ENCODE data around the gene ENTPD8. TPM values are rescaled to one million over a fixed set of nuclear protein-coding genes. Genes with fewer than 3 reads are reported as not detected.

Gene ENTPD8
- total RNA-seq, 1 experiment from 2014 or later: not detected

GRCh38 chr9:137461663-137462395 is 20.7 kb upstream of the ENTPD8 start:
- Histone ChIP-seq H3K79me2 (ENCODE audit: low read length) (peaks cover 16% of the 10 kb centered on the region), H4K20me1 (ENCODE audit: insufficient read depth, low read depth, low read length) (peaks cover 12% of the 10 kb centered on the region; the same call in 1 of the 2 replicates), H3K27me3 (ENCODE audit: low read length) (no peaks in the 10 kb centered on the region), H3K9me2 (replicated peaks; ENCODE audit: insufficient read depth, low read length) (no peaks in the 10 kb centered on the region), H3K4me1 (ENCODE audit: low read length) (peaks cover 29% of the 10 kb centered on the region), H3K9ac (ENCODE audit: low read length) (no peak overlapping the region), H3K9me3 (ENCODE audit: low read length) (no peaks in the 10 kb centered on the region), H3K36me3 (ENCODE audit: insufficient read depth, low read length) (no peaks in the 10 kb centered on the region), H3K4me2 (ENCODE audit: low read depth, low read length, poor library complexity, severe bottlenecking) (no peak overlapping the region), H3K27ac (ENCODE audit: low read length) (no peak overlapping the region), H2AFZ (ENCODE audit: low read length) (no peak overlapping the region), H3K4me3 (ENCODE audit: low read length) (no peak overlapping the region)
- peak; percentile 61 for DNase-seq

GRCh38 chr9:137461316-137461662 is 20.1 kb upstream of the ENTPD8 start:
- Histone ChIP-seq H3K4me2 (ENCODE audit: low read depth, low read length, poor library complexity, severe bottlenecking) (no peak overlapping the region), H3K27ac (ENCODE audit: low read length) (no peak overlapping the region), H3K36me3 (ENCODE audit: insufficient read depth, low read length) (no peaks in the 10 kb centered on the region), H4K20me1 (ENCODE audit: insufficient read depth, low read depth, low read length) (peaks cover 12% of the 10 kb centered on the region; the same call in 1 of the 2 replicates), H3K27me3 (ENCODE audit: low read length) (no peaks in the 10 kb centered on the region), H3K9ac (ENCODE audit: low read length) (no peak overlapping the region), H3K79me2 (ENCODE audit: low read length) (peaks cover 16% of the 10 kb centered on the region), H3K4me1 (ENCODE audit: low read length) (peaks cover 34% of the 10 kb centered on the region), H2AFZ (ENCODE audit: low read length) (no peak overlapping the region), H3K4me3 (ENCODE audit: low read length) (no peak overlapping the region), H3K9me2 (replicated peaks; ENCODE audit: insufficient read depth, low read length) (no peaks in the 10 kb centered on the region), H3K9me3 (ENCODE audit: low read length) (no peaks in the 10 kb centered on the region)
- DNase-seq: no peak

DNA sequence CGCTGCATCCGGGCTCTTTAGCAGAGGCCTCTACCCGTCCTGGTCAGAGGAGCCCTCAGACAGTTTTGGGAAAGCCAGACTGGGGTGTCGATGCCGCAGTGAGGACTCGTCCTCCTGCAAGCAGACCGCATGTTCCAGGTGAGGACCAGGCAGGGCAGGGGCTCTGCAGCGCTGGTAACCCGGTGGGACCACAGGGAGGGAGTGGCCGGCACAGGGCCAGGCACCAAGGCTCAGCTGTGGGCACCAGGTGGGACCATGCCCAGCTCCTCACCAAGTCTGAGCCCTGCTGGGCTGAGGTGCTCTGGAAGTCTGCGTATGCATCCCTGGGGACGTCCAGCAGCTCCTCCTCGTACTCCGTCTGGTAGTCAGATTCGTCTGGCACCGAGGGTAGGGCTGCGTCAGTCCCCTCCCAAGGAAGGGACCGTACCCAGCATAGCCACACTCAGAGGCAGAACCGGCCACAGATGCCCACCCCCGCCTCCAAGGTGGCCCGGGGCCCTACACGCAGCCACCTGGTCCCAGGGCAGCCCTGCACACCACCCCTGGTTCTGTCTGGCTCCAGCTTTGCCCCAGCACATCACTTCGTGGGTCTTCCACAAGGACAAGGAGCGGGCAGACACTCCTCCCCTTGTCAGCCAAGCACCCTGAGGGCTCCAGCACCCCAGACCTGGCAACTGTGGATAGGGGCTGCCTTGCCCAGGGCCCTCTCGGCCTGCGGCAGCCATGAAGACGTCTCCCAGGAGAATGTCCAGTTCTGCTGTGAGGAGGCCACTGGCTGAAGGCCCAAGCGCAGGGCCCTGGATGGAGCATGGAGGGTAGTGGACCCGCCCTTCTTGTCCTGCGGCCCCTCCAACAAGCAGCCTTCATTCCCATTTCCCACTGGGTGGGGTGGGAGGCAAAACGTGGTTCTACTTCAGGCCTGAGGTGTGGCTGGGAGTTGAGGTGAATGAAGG is 19.5 kb upstream of the ENTPD8 start:
- H3K4me2 ChIP-seq (ENCODE audit: low read depth, low read length, poor library complexity, severe bottlenecking): peak overlapping the region; percentile 78
- no peaks in the 10 kb centered on the region for H3K9me2 ChIP-seq (replicated peaks; ENCODE audit: insufficient read depth, low read length)
- peaks cover 41% of the 10 kb centered on the region for H3K4me1 ChIP-seq (ENCODE audit: low read length)
- no peak overlapping the region for H3K27ac ChIP-seq (ENCODE audit: low read length)
- H3K9ac ChIP-seq (ENCODE audit: low read length): peak overlapping the region; percentile 68
- H3K9me3 ChIP-seq (ENCODE audit: low read length): no peaks in the 10 kb centered on the region
- no peak overlapping the region; the same call in 1 of the 2 replicates for H3K4me3 ChIP-seq (ENCODE audit: low read length)
- H3K36me3 ChIP-seq (ENCODE audit: insufficient read depth, low read length): no peaks in the 10 kb centered on the region
- H4K20me1 ChIP-seq (ENCODE audit: insufficient read depth, low read depth, low read length): peaks cover 12% of the 10 kb centered on the region; the same call in 1 of the 2 replicates
- no peak for DNase-seq
- peaks cover 16% of the 10 kb centered on the region for H3K79me2 ChIP-seq (ENCODE audit: low read length)
- no peak overlapping the region for H2AFZ ChIP-seq (ENCODE audit: low read length)
- H3K27me3 ChIP-seq (ENCODE audit: low read length): no peaks in the 10 kb centered on the region

- Histone ChIP-seq H3K27ac (ENCODE audit: low read length) (peak overlapping the region; percentile 56), H3K36me3 (ENCODE audit: insufficient read depth, low read length) (no peaks in the 10 kb centered on the region), H3K9ac (ENCODE audit: low read length) (peak overlapping the region; percentile 68), H3K9me2 (replicated peaks; ENCODE audit: insufficient read depth, low read length) (no peaks in the 10 kb centered on the region), H3K4me1 (ENCODE audit: low read length) (peaks cover 49% of the 10 kb centered on the region), H3K4me3 (ENCODE audit: low read length) (peak overlapping the region; percentile 68; the same call in 1 of the 2 replicates), H4K20me1 (ENCODE audit: insufficient read depth, low read depth, low read length) (peaks cover 12% of the 10 kb centered on the region; the same call in 1 of the 2 replicates), H3K9me3 (ENCODE audit: low read length) (no peaks in the 10 kb centered on the region), H3K79me2 (ENCODE audit: low read length) (peaks cover 16% of the 10 kb centered on the region), H2AFZ (ENCODE audit: low read length) (peak overlapping the region; percentile 89), H3K4me2 (ENCODE audit: low read depth, low read length, poor library complexity, severe bottlenecking) (peak overlapping the region; percentile 78), H3K27me3 (ENCODE audit: low read length) (no peaks in the 10 kb centered on the region)
- peak; percentile 55 for DNase-seq
These were observed 18.6 kb upstream of the ENTPD8 start for GRCh38 chr9:137459601-137460362.

GRCh38 chr9:137459152-137459600 is 18.0 kb upstream of the ENTPD8 start, which contains the start of gene NSMF:
NSMF (minus strand) TSS chr9:137459334; CDS start chr9:137459102, 232 bp downstream.
- Histone ChIP-seq H3K36me3 (ENCODE audit: insufficient read depth, low read length) (no peaks in the 10 kb centered on the region), H3K9ac (ENCODE audit: low read length) (peak within 1 kb of the TSS; percentile 83), H3K9me3 (ENCODE audit: low read length) (no peaks in the 10 kb centered on the region), H4K20me1 (ENCODE audit: insufficient read depth, low read depth, low read length) (peaks cover 12% of the 10 kb centered on the region; the same call in 1 of the 2 replicates), H3K4me3 (ENCODE audit: low read length) (peak within 1 kb of the TSS; percentile 84), H2AFZ (ENCODE audit: low read length) (peak within 1 kb of the TSS; percentile 89), H3K27ac (ENCODE audit: low read length) (peak within 1 kb of the TSS; percentile 74), H3K9me2 (replicated peaks; ENCODE audit: insufficient read depth, low read length) (no peaks in the 10 kb centered on the region), H3K79me2 (ENCODE audit: low read length) (peaks cover 16% of the 10 kb centered on the region), H3K4me2 (ENCODE audit: low read depth, low read length, poor library complexity, severe bottlenecking) (peak within 1 kb of the TSS; percentile 96), H3K27me3 (ENCODE audit: low read length) (no peaks in the 10 kb centered on the region), H3K4me1 (ENCODE audit: low read length) (peaks cover 55% of the 10 kb centered on the region)
- peak; percentile 97 for DNase-seq

GRCh38 chr9:137458194-137459151 is 17.3 kb upstream of the ENTPD8 start:
- no peaks in the 10 kb centered on the region for H3K9me2 ChIP-seq (replicated peaks; ENCODE audit: insufficient read depth, low read length)
- H4K20me1 ChIP-seq (ENCODE audit: insufficient read depth, low read depth, low read length): peaks cover 15% of the 10 kb centered on the region
- 0 out of 2 replicates have a peak, but pooled peaks cover 1% of the 10 kb centered on the region for H3K36me3 ChIP-seq (ENCODE audit: insufficient read depth, low read length)
- peak; percentile 55 for DNase-seq
- H3K27me3 ChIP-seq (ENCODE audit: low read length): no peaks in the 10 kb centered on the region
- H3K4me3 ChIP-seq (ENCODE audit: low read length): peak overlapping the region; percentile 84
- H3K79me2 ChIP-seq (ENCODE audit: low read length): peaks cover 16% of the 10 kb centered on the region
- H3K9me3 ChIP-seq (ENCODE audit: low read length): no peaks in the 10 kb centered on the region
- H3K27ac ChIP-seq (ENCODE audit: low read length): peak overlapping the region; percentile 74
- H2AFZ ChIP-seq (ENCODE audit: low read length): no peak overlapping the region
- peak overlapping the region; percentile 96 for H3K4me2 ChIP-seq (ENCODE audit: low read depth, low read length, poor library complexity, severe bottlenecking)
- H3K4me1 ChIP-seq (ENCODE audit: low read length): peaks cover 56% of the 10 kb centered on the region
- peak overlapping the region; percentile 83 for H3K9ac ChIP-seq (ENCODE audit: low read length)

All from Karpas-422 (cell line).